Fibroblast of lung (primary cell): ENCODE measurements around the gene TRPM4. TPM values are rescaled to one million over a fixed set of nuclear protein-coding genes. Genes with fewer than 3 reads are reported as not detected.

Experiments
- DNase-seq, 2 donors: peaks; one replicate each; pipeline versions ENCODE4 v3.0.0 to v3.0.0-alpha.2; 2010; ENCODE audit warnings: low read depth in 2 of 2
- H2AFZ ChIP-seq: 2 replicates; pipeline ENCODE4 v1.5.1; 2012; ENCODE audit warnings: low read length, control low read depth, inconsistent platforms
- H3K27ac ChIP-seq: 2 replicates; pipeline ENCODE4 v1.5.1; 2011; ENCODE audit warnings: low read length, control low read depth; ENCODE audit not compliant: insufficient read depth
- H3K27me3 ChIP-seq: 2 replicates; pipeline ENCODE4 v1.5.1; 2011; ENCODE audit warnings: mild to moderate bottlenecking, low read length; ENCODE audit not compliant: control insufficient read depth, insufficient read depth
- H3K36me3 ChIP-seq: 2 replicates; pipeline ENCODE4 v1.5.1; 2011; ENCODE audit warnings: low read length; ENCODE audit not compliant: control insufficient read depth, insufficient read depth
- H3K4me1 ChIP-seq: 2 replicates; pipeline ENCODE4 v1.5.1; 2011; ENCODE audit warnings: low read length; ENCODE audit not compliant: control insufficient read depth, insufficient read depth; ENCODE audit errors: extremely low read depth
- H3K4me2 ChIP-seq: 2 replicates; pipeline ENCODE4 v1.5.1; 2011; ENCODE audit warnings: low read length, control low read depth; ENCODE audit not compliant: insufficient read depth; ENCODE audit errors: extremely low read depth
- H3K4me3 ChIP-seq, 4 experiments: fragments of 200-600 bp in 1 of 4; sonication (generic) in 1 of 4; replicated peaks in 1 of 4; 2 replicates each; pipeline ENCODE4 v1.5.1; 2011 to 2016; ENCODE audit warnings: low read length in 4 of 4, low read depth in 3 of 4, mild to moderate bottlenecking in 3 of 4, control low read depth in 2 of 4, inconsistent platforms in 1 of 4, mixed read lengths in 1 of 4; ENCODE audit not compliant: insufficient read depth in 1 of 4; ENCODE audit errors: control extremely low read depth in 1 of 4
- H3K79me2 ChIP-seq: 2 replicates; pipeline ENCODE4 v1.5.1; 2012; ENCODE audit warnings: mild to moderate bottlenecking, low read length, inconsistent platforms; ENCODE audit not compliant: control insufficient read depth, insufficient read depth
- H3K9ac ChIP-seq: 2 replicates; pipeline ENCODE4 v1.5.1; 2011; ENCODE audit warnings: mild to moderate bottlenecking, low read length, control low read depth; ENCODE audit not compliant: insufficient read depth
- H3K9me3 ChIP-seq: 2 replicates; pipeline ENCODE4 v1.5.1; 2012; ENCODE audit warnings: low read depth, low read length; ENCODE audit not compliant: control insufficient read depth, insufficient read depth
- H4K20me1 ChIP-seq: 2 replicates; pipeline ENCODE4 v1.5.1; 2011; ENCODE audit warnings: low read length; ENCODE audit not compliant: control insufficient read depth, insufficient read depth; ENCODE audit errors: extremely low read depth
- EZH2 ChIP-seq: IDR thresholded peaks from 2 replicates; pipeline ENCODE4 v1.5.1; 2012; ENCODE audit warnings: low read length, control low read depth, mild to moderate bottlenecking; ENCODE audit errors: missing control alignments
- polyA plus RNA-seq, 2 donors: library from polyadenylated mRNA; depleted of rRNA in 1 of 2; stranded (reverse) in 1 of 2; unstranded in 1 of 2; fragments of >200 nt; gene quantifications; 2 replicates each; pipeline ENCODE4 v1.2.1, GENCODE V29; 2011 to 2012; ENCODE audit warnings: missing spikeins in 1 of 2
- total RNA-seq: library from RNA; depleted of rRNA; stranded (reverse); fragments of >200 nt; gene quantifications from 2 replicates; pipeline ENCODE4 v1.2.1, GENCODE V29; 2014
- TF ChIP-seq, protein P1 (sequence below), 2 donors: IDR thresholded peaks in 1 of 2; conservative IDR thresholded peaks in 1 of 2; 1 replicate in 1 of 2; 2 replicates in 1 of 2; pipeline ENCODE4 v1.5.1; 2011 to 2012; ENCODE audit warnings: low read length in 2 of 2, control low read depth in 1 of 2, inconsistent platforms in 1 of 2, low read depth in 1 of 2, mild to moderate bottlenecking in 1 of 2

Gene TRPM4
- total and polyA plus RNA-seq, 2 donors (not counting 1 experiment from before 2014, with no cell fraction given): 6.7 to 18.7 TPM

DNA sequence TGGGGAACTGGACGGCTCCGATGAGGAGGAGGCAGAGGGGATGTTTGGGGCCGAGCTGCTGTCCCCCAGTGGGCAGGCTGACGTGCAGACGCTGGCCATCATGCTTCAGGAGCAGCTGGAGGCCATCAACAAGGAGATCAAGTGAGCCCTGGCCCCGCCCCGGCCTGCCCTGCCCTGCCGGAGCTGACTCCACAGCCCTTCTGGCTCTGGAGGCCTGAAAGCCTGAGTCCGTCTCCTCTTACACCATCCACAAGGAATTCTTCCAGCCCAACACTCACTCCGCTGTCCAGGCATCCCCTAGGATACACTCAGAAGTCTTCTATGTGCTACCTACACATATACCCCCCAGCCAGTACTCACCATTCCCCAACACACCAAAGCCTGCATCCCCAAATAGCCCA, 20.8 kb upstream of the TRPM4 start:
- Histone ChIP-seq H3K4me1 (peaks cover 5% of the 10 kb centered on the region), H3K9me3 (no peaks in the 10 kb centered on the region), H4K20me1 (no peaks in the 10 kb centered on the region), H3K36me3 (no peaks in the 10 kb centered on the region), H3K4me3 (peak overlapping the region in 1 of 4 experiments; percentile 4), H3K4me2 (no peak overlapping the region), H3K79me2 (no peaks in the 10 kb centered on the region), H3K27me3 (no peaks in the 10 kb centered on the region), H3K9ac (no peak overlapping the region), H3K27ac (no peak overlapping the region), H2AFZ (peak overlapping the region; percentile 17)
- TF ChIP-seq, protein P1, sequence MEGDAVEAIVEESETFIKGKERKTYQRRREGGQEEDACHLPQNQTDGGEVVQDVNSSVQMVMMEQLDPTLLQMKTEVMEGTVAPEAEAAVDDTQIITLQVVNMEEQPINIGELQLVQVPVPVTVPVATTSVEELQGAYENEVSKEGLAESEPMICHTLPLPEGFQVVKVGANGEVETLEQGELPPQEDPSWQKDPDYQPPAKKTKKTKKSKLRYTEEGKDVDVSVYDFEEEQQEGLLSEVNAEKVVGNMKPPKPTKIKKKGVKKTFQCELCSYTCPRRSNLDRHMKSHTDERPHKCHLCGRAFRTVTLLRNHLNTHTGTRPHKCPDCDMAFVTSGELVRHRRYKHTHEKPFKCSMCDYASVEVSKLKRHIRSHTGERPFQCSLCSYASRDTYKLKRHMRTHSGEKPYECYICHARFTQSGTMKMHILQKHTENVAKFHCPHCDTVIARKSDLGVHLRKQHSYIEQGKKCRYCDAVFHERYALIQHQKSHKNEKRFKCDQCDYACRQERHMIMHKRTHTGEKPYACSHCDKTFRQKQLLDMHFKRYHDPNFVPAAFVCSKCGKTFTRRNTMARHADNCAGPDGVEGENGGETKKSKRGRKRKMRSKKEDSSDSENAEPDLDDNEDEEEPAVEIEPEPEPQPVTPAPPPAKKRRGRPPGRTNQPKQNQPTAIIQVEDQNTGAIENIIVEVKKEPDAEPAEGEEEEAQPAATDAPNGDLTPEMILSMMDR (conservative IDR thresholded peaks at IDR 0.05 in 1 of 2, IDR thresholded peaks at IDR 0.05 in 1 of 2; ENCODE audit: low read depth in 1 of 2, low read length in 2 of 2): no peak
- no peak for TF ChIP-seq EZH2
- peak in 1 of 2 donors; percentile 58 for DNase-seq

GRCh38 chr19:49140951-49141350, 16.6 kb upstream of the TRPM4 start:
- no peak for TF ChIP-seq EZH2
- TF ChIP-seq, protein P1 (conservative IDR thresholded peaks at IDR 0.05 in 1 of 2, IDR thresholded peaks at IDR 0.05 in 1 of 2; ENCODE audit: low read depth in 1 of 2, low read length in 2 of 2): no peak
- Histone ChIP-seq H3K36me3 (no peaks in the 10 kb centered on the region), H3K9ac (no peak overlapping the region), H3K4me3 (no peak overlapping the region), H3K4me2 (no peak overlapping the region), H3K27me3 (no peaks in the 10 kb centered on the region), H3K4me1 (peaks cover 9% of the 10 kb centered on the region), H4K20me1 (no peaks in the 10 kb centered on the region), H3K79me2 (no peaks in the 10 kb centered on the region), H3K27ac (no peak overlapping the region), H2AFZ (no peak overlapping the region), H3K9me3 (no peaks in the 10 kb centered on the region)
- no peak for DNase-seq

DNA sequence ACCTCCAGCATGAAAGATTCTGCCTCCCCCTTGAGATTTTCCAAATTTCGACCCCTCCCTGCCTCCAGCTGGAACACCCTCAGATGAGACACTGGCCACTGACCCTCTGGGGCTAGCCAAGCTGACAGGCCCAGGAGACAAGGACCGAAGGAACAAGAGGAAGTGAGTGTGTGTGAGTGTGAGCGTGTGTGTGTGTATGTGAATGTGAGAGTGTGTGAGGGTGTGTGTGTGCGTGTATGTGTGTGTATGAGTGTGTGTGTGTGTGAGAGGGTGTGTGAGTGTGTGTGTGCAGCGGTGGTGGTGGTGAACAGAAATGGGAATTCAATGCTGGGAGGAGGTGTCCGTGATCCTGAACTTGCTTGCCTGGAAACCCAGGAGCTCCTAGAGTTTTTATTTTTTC, 16.2 kb upstream of the TRPM4 start:
- H2AFZ ChIP-seq: no peak overlapping the region
- H3K4me1 ChIP-seq: peaks cover 9% of the 10 kb centered on the region
- no peak for TF ChIP-seq EZH2
- TF ChIP-seq, protein P1 (conservative IDR thresholded peaks at IDR 0.05 in 1 of 2, IDR thresholded peaks at IDR 0.05 in 1 of 2; ENCODE audit: low read depth in 1 of 2, low read length in 2 of 2): no peak
- no peaks in the 10 kb centered on the region for H3K27me3 ChIP-seq
- no peaks in the 10 kb centered on the region for H3K9me3 ChIP-seq
- no peak overlapping the region for H3K4me2 ChIP-seq
- H3K4me3 ChIP-seq: no peak overlapping the region
- no peaks in the 10 kb centered on the region for H4K20me1 ChIP-seq
- no peaks in the 10 kb centered on the region for H3K79me2 ChIP-seq
- no peak overlapping the region for H3K27ac ChIP-seq
- DNase-seq: no peak
- H3K9ac ChIP-seq: no peak overlapping the region
- H3K36me3 ChIP-seq: no peaks in the 10 kb centered on the region
